PFSK-1 (cell line): Measurements from ENCODE around the gene CD226.

Experiments used
- FOXP2 ChIP-seq: optimal IDR thresholded peaks from 2 replicates; pipeline ENCODE3; 2011; ENCODE audit warnings: borderline replicate concordance, control low read depth, inconsistent platforms; ENCODE audit not compliant: insufficient read depth; ENCODE audit errors: extremely low read length, extremely low read depth
- POLR2AphosphoS5 ChIP-seq: IDR thresholded peaks from 2 replicates; pipeline ENCODE4 v1.6.1; 2012; ENCODE audit warnings: low read depth, mild to moderate bottlenecking, control low read depth, low read length, moderate library complexity
- SIN3A ChIP-seq: IDR thresholded peaks from 2 replicates; pipeline ENCODE4 v1.6.1; 2012; ENCODE audit warnings: mild to moderate bottlenecking, low read length, moderate library complexity, borderline replicate concordance; ENCODE audit not compliant: insufficient read depth
- TAF1 ChIP-seq: IDR thresholded peaks from 2 replicates; pipeline ENCODE4 v1.6.1; 2012; ENCODE audit warnings: low read length, control low read depth, borderline replicate concordance; ENCODE audit not compliant: insufficient read depth
- TF ChIP-seq, protein P1 (sequence below), 2 experiments: IDR thresholded peaks; 2 replicates each; pipeline versions ENCODE4 v1.6.1 to v1.8.0; 2011 to 2012; ENCODE audit warnings: low read depth in 2 of 2, low read length in 2 of 2, control low read depth in 1 of 2, inconsistent platforms in 1 of 2, mild to moderate bottlenecking in 1 of 2, moderate library complexity in 1 of 2; ENCODE audit not compliant: insufficient read depth in 1 of 2

CD226 gene

DNA sequence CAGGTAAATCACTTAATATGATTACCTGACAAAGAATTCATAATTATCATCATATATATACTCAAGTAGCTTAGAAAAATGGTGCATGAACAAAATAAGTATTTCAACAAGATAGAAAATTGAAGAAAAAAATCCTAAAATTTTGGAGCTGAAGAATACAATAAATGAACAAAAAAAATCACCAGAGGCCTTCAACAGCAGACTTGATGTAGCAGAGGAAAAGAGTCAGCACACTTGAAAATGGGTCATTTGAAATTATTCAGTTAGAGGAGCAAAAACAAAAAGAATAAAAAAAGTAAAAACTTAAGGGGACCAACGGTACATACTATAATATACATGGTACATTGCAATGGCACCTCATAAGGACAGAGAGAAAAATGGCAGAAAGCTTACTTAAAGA is 40.2 kb upstream of the CD226 start:
- TF ChIP-seq SIN3A: no peak

- TF ChIP-seq TAF1 (no peak), FOXP2 (no peak), POLR2AphosphoS5 (no peak), SIN3A (no peak)
- TF ChIP-seq, protein P1, sequence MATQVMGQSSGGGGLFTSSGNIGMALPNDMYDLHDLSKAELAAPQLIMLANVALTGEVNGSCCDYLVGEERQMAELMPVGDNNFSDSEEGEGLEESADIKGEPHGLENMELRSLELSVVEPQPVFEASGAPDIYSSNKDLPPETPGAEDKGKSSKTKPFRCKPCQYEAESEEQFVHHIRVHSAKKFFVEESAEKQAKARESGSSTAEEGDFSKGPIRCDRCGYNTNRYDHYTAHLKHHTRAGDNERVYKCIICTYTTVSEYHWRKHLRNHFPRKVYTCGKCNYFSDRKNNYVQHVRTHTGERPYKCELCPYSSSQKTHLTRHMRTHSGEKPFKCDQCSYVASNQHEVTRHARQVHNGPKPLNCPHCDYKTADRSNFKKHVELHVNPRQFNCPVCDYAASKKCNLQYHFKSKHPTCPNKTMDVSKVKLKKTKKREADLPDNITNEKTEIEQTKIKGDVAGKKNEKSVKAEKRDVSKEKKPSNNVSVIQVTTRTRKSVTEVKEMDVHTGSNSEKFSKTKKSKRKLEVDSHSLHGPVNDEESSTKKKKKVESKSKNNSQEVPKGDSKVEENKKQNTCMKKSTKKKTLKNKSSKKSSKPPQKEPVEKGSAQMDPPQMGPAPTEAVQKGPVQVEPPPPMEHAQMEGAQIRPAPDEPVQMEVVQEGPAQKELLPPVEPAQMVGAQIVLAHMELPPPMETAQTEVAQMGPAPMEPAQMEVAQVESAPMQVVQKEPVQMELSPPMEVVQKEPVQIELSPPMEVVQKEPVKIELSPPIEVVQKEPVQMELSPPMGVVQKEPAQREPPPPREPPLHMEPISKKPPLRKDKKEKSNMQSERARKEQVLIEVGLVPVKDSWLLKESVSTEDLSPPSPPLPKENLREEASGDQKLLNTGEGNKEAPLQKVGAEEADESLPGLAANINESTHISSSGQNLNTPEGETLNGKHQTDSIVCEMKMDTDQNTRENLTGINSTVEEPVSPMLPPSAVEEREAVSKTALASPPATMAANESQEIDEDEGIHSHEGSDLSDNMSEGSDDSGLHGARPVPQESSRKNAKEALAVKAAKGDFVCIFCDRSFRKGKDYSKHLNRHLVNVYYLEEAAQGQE (IDR thresholded peaks at IDR 0.05; ENCODE audit: insufficient read depth in 1 of 2, low read depth in 2 of 2, low read length in 2 of 2): no peak
Observed at GRCh38 chr18:69985239-69985638, 37.6 kb upstream of the CD226 start.

- no peak for TF ChIP-seq TAF1
- TF ChIP-seq, protein P1 (IDR thresholded peaks at IDR 0.05; ENCODE audit: insufficient read depth in 1 of 2, low read depth in 2 of 2, low read length in 2 of 2): no peak
- TF ChIP-seq POLR2AphosphoS5: no peak
- no peak for TF ChIP-seq FOXP2
- TF ChIP-seq SIN3A: no peak
Observed at GRCh38 chr18:69982417-69982816, 34.7 kb upstream of the CD226 start.

- TF ChIP-seq SIN3A (no peak), FOXP2 (no peak), POLR2AphosphoS5 (no peak), TAF1 (no peak)
- TF ChIP-seq, protein P1 (IDR thresholded peaks at IDR 0.05; ENCODE audit: insufficient read depth in 1 of 2, low read depth in 2 of 2, low read length in 2 of 2): no peak
Observed at GRCh38 chr18:69981948-69982347, 34.3 kb upstream of the CD226 start.

- no peak for TF ChIP-seq POLR2AphosphoS5
- TF ChIP-seq, protein P1 (IDR thresholded peaks at IDR 0.05; ENCODE audit: insufficient read depth in 1 of 2, low read depth in 2 of 2, low read length in 2 of 2): no peak
- TF ChIP-seq FOXP2: no peak
- no peak for TF ChIP-seq SIN3A
- no peak for TF ChIP-seq TAF1
Observed at GRCh38 chr18:69980982-69981804, 33.5 kb upstream of the CD226 start.
